HepG2 (cell line): Measurements from ENCODE around the gene THY1. TPM values are rescaled to one million over a fixed set of nuclear protein-coding genes. Genes with fewer than 3 reads are reported as not detected.
A peak's percentile ranks its signal among the peaks of the same experiment; 100 is the strongest.

ENCODE experiments used
- CBX5 ChIP-seq: sonication (generic); formaldehyde crosslinking; IDR thresholded peaks from 2 replicates; pipeline ENCODE4 v1.4.0; 2020; ENCODE audit warnings: missing genetic modification reagents, borderline replicate concordance
- CHD2 ChIP-seq: IDR thresholded peaks from 2 replicates; pipeline ENCODE4 v1.6.1; 2011; ENCODE audit warnings: low read depth, low read length, improper control_type of control experiment
- GTF2F1 ChIP-seq: fragments of 150-350 bp; IDR thresholded peaks from 2 replicates; pipeline ENCODE4 v1.6.1; 2014; ENCODE audit warnings: low read length
- HDAC2 ChIP-seq: sonication (generic); formaldehyde crosslinking; IDR thresholded peaks from 2 replicates; pipeline ENCODE4 v1.4.0; 2020; ENCODE audit warnings: missing genetic modification reagents
- HNF1A ChIP-seq, 2 experiments: sonication (generic) in 1 of 2; formaldehyde crosslinking in 1 of 2; IDR thresholded peaks; 2 replicates each; pipeline versions ENCODE4 v1.4.0 to v1.6.1; 2016 to 2020; ENCODE audit warnings: borderline replicate concordance in 1 of 2, low read depth in 1 of 2, mild to moderate bottlenecking in 1 of 2, missing genetic modification reagents in 1 of 2
- MXD4 ChIP-seq: IDR thresholded peaks from 2 replicates; pipeline ENCODE4 v1.6.1; 2016; ENCODE audit warnings: mild to moderate bottlenecking, missing biosample characterization, missing genetic modification reagents
- NR0B2 ChIP-seq: sonication (generic); formaldehyde crosslinking; IDR thresholded peaks from 2 replicates; pipeline ENCODE4 v1.4.0; 2020; ENCODE audit warnings: mild to moderate bottlenecking, missing genetic modification reagents
- POLR2G ChIP-seq: fragments of 200-400 bp; formaldehyde crosslinking; IDR thresholded peaks from 2 replicates; pipeline ENCODE4 v1.6.1; 2018; ENCODE audit warnings: mild to moderate bottlenecking, low read depth, low read length, moderate library complexity
- SIN3A ChIP-seq: IDR thresholded peaks from 2 replicates; pipeline ENCODE4 v1.6.1; 2011; ENCODE audit warnings: low read depth, mild to moderate bottlenecking, control low read depth, low read length, borderline replicate concordance
- TERF1 ChIP-seq: sonication (generic); formaldehyde crosslinking; IDR thresholded peaks from 2 replicates; pipeline ENCODE4 v1.8.0; 2022; ENCODE audit warnings: mild to moderate bottlenecking, missing genetic modification reagents, moderate library complexity
- TFDP2 ChIP-seq: sonication (generic); formaldehyde crosslinking; IDR thresholded peaks from 2 replicates; pipeline ENCODE4 v1.4.0; 2020; ENCODE audit warnings: missing genetic modification reagents
- ZBTB10 ChIP-seq: sonication (generic); formaldehyde crosslinking; IDR thresholded peaks from 2 replicates; pipeline ENCODE4 v1.4.0; 2020; ENCODE audit warnings: missing genetic modification reagents, borderline replicate concordance
- ZFP36L1 ChIP-seq: sonication (generic); formaldehyde crosslinking; IDR thresholded peaks from 2 replicates; pipeline ENCODE4 v1.8.0; 2022; ENCODE audit warnings: mild to moderate bottlenecking, missing genetic modification reagents, moderate library complexity
- ZNF44 ChIP-seq: sonication (generic); formaldehyde crosslinking; IDR thresholded peaks from 2 replicates; pipeline ENCODE4 v1.5.1; 2020; ENCODE audit warnings: mild to moderate bottlenecking, missing genetic modification reagents
- ZNF563 ChIP-seq: sonication (generic); formaldehyde crosslinking; IDR thresholded peaks from 2 replicates; pipeline ENCODE4 v1.8.0; 2022; ENCODE audit warnings: mild to moderate bottlenecking, moderate library complexity, missing genetic modification reagents
- ZNF567 ChIP-seq: sonication (generic); formaldehyde crosslinking; IDR thresholded peaks from 2 replicates; pipeline ENCODE4 v1.8.1; 2023; ENCODE audit warnings: mild to moderate bottlenecking, missing genetic modification reagents, borderline replicate concordance
- polyA plus RNA-seq, 8 experiments: library from polyadenylated mRNA; depleted of rRNA in 3 of 8; stranded (reverse) in 7 of 8; unstranded in 1 of 8; fragments of >200 nt; fragmentation: Illumina TruSeq in 4 of 8; extraction: Trizol in 4 of 8; gene quantifications; 2 replicates each; pipeline versions ENCODE4 v1.2.1 to v1.2.3, GENCODE V29; 2011 to 2016; ENCODE audit warnings: low read depth in 4 of 8, missing spikeins in 1 of 8, mixed read lengths in 1 of 8; ENCODE audit not compliant: insufficient read depth in 1 of 8
- total RNA-seq, 5 experiments: library from RNA; depleted of rRNA; stranded (reverse); fragments of >200 nt; fragmentation: Illumina TruSeq; extraction: Trizol; gene quantifications; 2 replicates each; pipeline ENCODE4 v1.2.3, GENCODE V29; 2016; ENCODE audit warnings: low read depth in 1 of 5

THY1 gene
- total and polyA plus RNA-seq, 2 of the 13 experiments (the other 11 are each of a cell fraction or from before 2014, with no cell fraction given), result not detected

- TF ChIP-seq HNF1A (IDR thresholded peaks at IDR 0.05; ENCODE audit: low read depth) (peak; percentile 38; the same call in 1 of the 2 replicates), HNF1A (CRISPR knock-in tag; IDR thresholded peaks at IDR 0.05; ENCODE audit: borderline replicate concordance) (peak; percentile 76), SIN3A (peak; percentile 87; the same call in 1 of the 2 replicates), CBX5 (no peak; the same call in 1 of the 2 replicates), POLR2G (peak; percentile 58; the same call in 1 of the 2 replicates), NR0B2 (peak; percentile 44; the same call in 1 of the 2 replicates), GTF2F1 (no peak; the same call in 1 of the 2 replicates), ZNF563 (CRISPR knock-in tag) (peak; percentile 41; the same call in 1 of the 2 replicates), ZFP36L1 (no peak), TERF1 (no peak), TFDP2 (CRISPR knock-in tag) (peak; percentile 27; the same call in 1 of the 2 replicates), ZNF44 (CRISPR knock-in tag) (no peak), MXD4 (CRISPR knock-in tag) (peak; percentile 42; the same call in 1 of the 2 replicates), CHD2 (no peak), ZBTB10 (CRISPR knock-in tag) (peak; percentile 48; the same call in 1 of the 2 replicates), HDAC2 (CRISPR knock-in tag) (peak; percentile 85), ZNF567 (CRISPR knock-in tag) (no peak)
Measured at GRCh38 chr11:119368121-119369034, 54.6 kb downstream of the THY1 start (continued).
